ENCODE data around the gene MRPL14. TPM values are rescaled to one million over a fixed set of nuclear protein-coding genes. Genes with fewer than 3 reads are reported as not detected.
"Not testable (repeated sequence)": the region's sequence is repeated elsewhere in the genome, so short reads cannot be mapped to it uniquely, and the experiment has no call there.

Gene MRPL14
- total RNA-seq, 3 donors from 2014 or later: 41.0 to 57.2 (median 56.8) TPM

DNA sequence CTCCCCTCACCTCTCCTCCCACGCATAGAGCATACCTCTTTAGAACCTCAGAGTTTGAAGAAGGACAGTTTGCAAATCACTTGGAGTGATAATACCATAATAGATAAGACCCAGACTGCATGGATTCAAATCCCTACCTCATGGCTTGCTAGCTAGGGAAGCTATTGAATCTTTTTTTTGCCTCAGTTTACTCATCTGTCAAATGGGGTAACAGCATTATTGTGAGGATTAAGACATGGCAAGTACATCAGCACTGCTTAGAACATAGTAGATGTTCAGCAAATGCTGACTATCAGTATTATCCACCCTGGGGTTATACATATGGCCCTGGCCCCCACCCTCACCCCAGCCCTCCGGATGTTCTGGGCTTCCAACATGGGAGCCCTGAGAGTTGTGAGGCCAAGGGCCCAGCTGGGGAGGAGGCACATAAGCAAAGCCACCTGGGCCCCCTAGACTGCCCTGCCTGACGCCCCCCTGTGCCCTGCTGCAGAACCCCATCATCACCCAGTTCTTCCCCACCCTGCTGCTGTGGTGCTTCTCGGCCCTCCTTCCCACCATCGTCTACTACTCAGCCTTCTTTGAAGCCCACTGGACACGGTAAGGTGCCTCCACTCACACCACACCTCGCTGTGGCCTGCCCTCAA is 22.2 kb upstream of the MRPL14 start:
- no peak overlapping the region for H3K4me3 ChIP-seq
- no peak for ATAC-seq
- H3K9me3 ChIP-seq: no peaks in the 10 kb centered on the region
- no peaks in the 10 kb centered on the region for H3K4me1 ChIP-seq (ENCODE audit: low read depth)
- intact Hi-C loops (cut with DNase I, micrococcal nuclease): loop anchor here in 1 of 2 donors (5.0 kb wide), 1 partner anchor 47 kb away; no protein-coding TSS in a partner anchor
- H3K36me3 ChIP-seq (ENCODE audit: low read depth): no peaks in the 10 kb centered on the region
- DNase-seq: no peak
- TF ChIP-seq, protein P1, sequence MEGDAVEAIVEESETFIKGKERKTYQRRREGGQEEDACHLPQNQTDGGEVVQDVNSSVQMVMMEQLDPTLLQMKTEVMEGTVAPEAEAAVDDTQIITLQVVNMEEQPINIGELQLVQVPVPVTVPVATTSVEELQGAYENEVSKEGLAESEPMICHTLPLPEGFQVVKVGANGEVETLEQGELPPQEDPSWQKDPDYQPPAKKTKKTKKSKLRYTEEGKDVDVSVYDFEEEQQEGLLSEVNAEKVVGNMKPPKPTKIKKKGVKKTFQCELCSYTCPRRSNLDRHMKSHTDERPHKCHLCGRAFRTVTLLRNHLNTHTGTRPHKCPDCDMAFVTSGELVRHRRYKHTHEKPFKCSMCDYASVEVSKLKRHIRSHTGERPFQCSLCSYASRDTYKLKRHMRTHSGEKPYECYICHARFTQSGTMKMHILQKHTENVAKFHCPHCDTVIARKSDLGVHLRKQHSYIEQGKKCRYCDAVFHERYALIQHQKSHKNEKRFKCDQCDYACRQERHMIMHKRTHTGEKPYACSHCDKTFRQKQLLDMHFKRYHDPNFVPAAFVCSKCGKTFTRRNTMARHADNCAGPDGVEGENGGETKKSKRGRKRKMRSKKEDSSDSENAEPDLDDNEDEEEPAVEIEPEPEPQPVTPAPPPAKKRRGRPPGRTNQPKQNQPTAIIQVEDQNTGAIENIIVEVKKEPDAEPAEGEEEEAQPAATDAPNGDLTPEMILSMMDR (IDR thresholded peaks at IDR 0.05): no peak

DNA sequence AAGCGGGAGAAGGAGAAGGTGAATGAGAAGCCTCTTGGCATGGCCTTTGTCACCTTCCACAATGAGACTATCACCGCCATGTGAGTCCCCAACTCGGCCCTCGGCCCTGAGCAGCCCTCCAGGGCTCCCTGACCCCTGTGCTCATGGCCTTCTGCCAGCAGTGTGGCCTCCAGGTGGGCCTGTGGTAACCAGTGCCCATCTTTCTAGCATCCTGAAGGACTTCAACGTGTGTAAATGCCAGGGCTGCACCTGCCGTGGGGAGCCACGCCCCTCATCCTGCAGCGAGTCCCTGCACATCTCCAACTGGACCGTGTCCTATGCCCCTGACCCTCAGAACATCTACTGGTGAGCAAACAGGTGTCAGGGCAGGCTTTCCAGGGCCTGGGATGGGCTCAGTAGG is 21.1 kb upstream of the MRPL14 start:
- Histone ChIP-seq H3K4me1 (ENCODE audit: low read depth) (no peaks in the 10 kb centered on the region), H3K36me3 (ENCODE audit: low read depth) (no peaks in the 10 kb centered on the region), H3K9me3 (no peaks in the 10 kb centered on the region), H3K4me3 (no peak overlapping the region)
- TF ChIP-seq, protein P1 (IDR thresholded peaks at IDR 0.05): no peak
- no peak for DNase-seq
- no peak for ATAC-seq
- intact Hi-C loops (cut with DNase I, micrococcal nuclease): no loop called here

DNA sequence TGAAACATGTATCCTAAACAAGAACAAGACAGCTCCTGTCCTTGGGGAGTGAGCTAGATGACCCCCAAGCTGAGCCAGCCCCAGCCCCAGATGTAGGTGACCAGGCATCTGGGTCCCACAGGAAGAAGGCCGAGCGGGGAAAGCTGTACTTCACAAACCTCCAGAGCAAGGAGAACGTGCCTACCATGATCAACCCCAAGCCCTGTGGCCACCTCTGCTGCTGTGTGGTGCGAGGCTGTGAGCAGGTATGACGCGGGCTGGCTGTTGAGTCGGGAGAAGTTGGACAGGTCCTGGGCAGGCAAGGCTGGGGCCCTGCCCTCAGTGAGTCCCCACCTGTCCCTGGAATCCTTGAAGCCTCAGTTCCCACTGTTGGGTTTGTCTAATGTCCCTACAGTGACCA is 20.0 kb upstream of the MRPL14 start:
- Histone ChIP-seq H3K4me3 (no peak overlapping the region), H3K36me3 (ENCODE audit: low read depth) (no peaks in the 10 kb centered on the region), H3K4me1 (ENCODE audit: low read depth) (no peaks in the 10 kb centered on the region), H3K9me3 (no peaks in the 10 kb centered on the region)
- intact Hi-C loops (cut with DNase I, micrococcal nuclease): no loop called here
- DNase-seq: no peak
- no peak for ATAC-seq
- TF ChIP-seq, protein P1 (IDR thresholded peaks at IDR 0.05): no peak

DNA sequence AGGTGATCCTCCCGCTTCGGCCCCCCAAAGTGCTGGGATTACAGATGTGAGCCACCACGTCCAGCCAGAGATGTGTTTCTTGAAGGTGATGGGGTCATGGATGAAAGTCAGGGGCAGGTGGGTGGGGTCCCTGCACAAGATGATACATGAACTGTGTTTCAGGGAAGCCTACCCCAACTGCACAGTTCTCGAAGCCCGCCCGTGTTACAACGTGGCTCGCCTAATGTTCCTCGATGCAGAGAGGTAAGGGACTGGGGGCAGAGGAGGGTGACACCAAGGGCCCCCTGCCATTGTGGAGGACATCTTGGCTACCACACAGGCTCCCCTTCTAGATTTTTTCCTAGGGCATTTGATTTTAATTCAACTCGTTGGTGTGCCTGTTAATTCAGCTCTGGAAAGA is 19.4 kb upstream of the MRPL14 start:
- ATAC-seq (no peak), DNase-seq (no peak)
- Histone ChIP-seq H3K36me3 (ENCODE audit: low read depth) (no peaks in the 10 kb centered on the region), H3K4me3 (no peak overlapping the region), H3K9me3 (no peaks in the 10 kb centered on the region), H3K4me1 (ENCODE audit: low read depth) (no peaks in the 10 kb centered on the region)
- intact Hi-C loops (cut with DNase I, micrococcal nuclease): no loop called here
- TF ChIP-seq, protein P1 (IDR thresholded peaks at IDR 0.05): no peak

DNA sequence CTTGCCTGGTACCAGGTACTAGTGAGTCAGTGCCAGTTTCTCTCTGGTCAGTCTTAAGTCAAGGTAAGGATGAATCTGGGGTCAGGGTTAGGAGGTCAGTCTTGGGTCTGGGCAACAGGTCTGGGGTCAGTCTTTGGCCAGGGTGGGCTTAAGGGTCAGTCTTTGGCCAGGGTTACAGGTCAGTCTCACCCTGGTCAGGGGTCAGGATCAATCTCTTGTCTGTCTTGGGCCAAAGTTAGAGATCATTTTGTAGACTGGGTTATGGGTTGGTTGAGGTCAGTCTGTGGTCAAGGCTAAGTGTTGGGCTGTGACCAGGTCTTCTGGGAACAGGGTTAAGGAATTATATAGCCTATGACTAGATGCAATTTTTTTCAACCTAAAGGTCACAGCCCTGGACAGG is 18.6 kb upstream of the MRPL14 start:
- DNase-seq (no peak), ATAC-seq (no peak)
- no peaks in the 10 kb centered on the region for H3K36me3 ChIP-seq (ENCODE audit: low read depth)
- H3K4me1 ChIP-seq (ENCODE audit: low read depth): no peaks in the 10 kb centered on the region
- TF ChIP-seq, protein P1 (IDR thresholded peaks at IDR 0.05): no peak
- intact Hi-C loops (cut with DNase I, micrococcal nuclease): no loop called here
- H3K9me3 ChIP-seq: no peaks in the 10 kb centered on the region
- no peak overlapping the region for H3K4me3 ChIP-seq

DNA sequence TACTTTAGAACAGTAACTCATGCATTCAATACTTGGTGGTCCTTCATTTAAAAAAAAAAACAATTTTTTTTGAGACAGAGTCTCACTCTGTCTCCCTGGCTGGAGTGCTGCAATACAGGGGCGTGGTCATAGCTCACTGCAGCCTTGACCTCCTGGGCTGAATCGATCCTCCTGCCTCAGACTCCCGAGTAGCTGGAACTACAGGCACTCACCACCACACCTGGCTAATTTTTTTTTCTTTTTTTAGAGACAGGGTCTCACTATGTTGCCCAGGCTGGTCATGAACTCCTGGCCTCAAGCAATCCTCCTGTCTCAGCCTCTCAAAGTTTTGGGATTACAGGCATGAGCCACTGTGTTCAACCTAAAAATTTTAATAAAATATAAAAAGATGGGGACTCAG is 17.3 kb upstream of the MRPL14 start:
- H3K4me3 ChIP-seq; DNase-seq; ATAC-seq; intact Hi-C loops (cut with DNase I, micrococcal nuclease); H3K9me3 ChIP-seq; H3K36me3 ChIP-seq (ENCODE audit: low read depth); H3K4me1 ChIP-seq (ENCODE audit: low read depth): not testable (repeated sequence)

Data from mucosa of descending colon (tissue), 3 donors.